AG10803 (cell line): ENCODE results near the gene UGT1A5.

Experiments
- DNase-seq: peaks from one replicate; pipeline ENCODE4 v3.0.0; 2010; ENCODE audit warnings: low read depth
- H3K4me3 ChIP-seq: 2 replicates; pipeline ENCODE4 v1.5.1; 2011; ENCODE audit warnings: mild to moderate bottlenecking, low read length, control low read depth
- TF ChIP-seq, protein P1 (sequence below): conservative IDR thresholded peaks from 2 replicates; pipeline ENCODE4 v1.5.1; 2011; ENCODE audit warnings: mild to moderate bottlenecking, low read length, control low read depth, inconsistent platforms

UGT1A5 gene

DNA sequence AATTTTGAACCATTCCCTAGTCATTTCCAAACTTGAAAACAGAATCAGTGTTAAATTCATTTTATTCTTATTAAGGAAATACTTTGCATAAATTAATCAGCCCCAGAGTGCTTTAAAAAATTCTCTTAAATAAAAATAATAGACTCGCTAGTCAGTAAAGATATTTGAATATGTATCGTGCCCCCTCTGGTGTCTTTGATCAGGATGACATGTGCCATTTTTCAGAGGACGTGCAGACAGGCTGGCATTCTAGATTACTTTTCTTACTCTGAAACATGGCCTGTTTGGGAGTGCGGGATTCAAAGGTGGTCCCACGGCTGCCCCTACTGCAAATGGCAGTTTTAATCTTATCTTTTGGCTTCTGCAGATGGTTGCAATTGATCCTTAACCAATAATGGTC is 59.9 kb downstream of the UGT1A5 start:
- DNase-seq: no peak
- H3K4me3 ChIP-seq: no peak overlapping the region
- TF ChIP-seq, protein P1, sequence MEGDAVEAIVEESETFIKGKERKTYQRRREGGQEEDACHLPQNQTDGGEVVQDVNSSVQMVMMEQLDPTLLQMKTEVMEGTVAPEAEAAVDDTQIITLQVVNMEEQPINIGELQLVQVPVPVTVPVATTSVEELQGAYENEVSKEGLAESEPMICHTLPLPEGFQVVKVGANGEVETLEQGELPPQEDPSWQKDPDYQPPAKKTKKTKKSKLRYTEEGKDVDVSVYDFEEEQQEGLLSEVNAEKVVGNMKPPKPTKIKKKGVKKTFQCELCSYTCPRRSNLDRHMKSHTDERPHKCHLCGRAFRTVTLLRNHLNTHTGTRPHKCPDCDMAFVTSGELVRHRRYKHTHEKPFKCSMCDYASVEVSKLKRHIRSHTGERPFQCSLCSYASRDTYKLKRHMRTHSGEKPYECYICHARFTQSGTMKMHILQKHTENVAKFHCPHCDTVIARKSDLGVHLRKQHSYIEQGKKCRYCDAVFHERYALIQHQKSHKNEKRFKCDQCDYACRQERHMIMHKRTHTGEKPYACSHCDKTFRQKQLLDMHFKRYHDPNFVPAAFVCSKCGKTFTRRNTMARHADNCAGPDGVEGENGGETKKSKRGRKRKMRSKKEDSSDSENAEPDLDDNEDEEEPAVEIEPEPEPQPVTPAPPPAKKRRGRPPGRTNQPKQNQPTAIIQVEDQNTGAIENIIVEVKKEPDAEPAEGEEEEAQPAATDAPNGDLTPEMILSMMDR: no peak

DNA sequence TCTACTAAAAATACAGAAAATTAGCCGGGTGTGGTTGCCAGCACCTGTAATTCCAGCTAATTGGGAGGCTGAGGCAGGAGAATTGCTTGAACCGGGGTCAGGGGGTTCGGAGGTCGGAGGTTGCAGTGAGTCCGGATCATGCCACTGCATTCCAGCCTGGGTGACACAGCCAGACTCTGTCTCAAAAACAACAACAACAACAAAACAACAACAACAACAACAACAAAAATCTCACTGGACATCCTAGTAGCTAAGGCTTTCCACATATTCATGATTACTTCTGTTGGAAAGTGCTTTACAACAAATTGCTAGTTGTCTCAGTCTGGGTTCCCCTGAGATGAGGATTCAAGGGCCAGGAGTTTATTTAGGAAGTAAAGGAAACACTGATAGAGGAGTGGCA is 61.1 kb downstream of the UGT1A5 start:
- TF ChIP-seq, protein P1: no peak

DNA sequence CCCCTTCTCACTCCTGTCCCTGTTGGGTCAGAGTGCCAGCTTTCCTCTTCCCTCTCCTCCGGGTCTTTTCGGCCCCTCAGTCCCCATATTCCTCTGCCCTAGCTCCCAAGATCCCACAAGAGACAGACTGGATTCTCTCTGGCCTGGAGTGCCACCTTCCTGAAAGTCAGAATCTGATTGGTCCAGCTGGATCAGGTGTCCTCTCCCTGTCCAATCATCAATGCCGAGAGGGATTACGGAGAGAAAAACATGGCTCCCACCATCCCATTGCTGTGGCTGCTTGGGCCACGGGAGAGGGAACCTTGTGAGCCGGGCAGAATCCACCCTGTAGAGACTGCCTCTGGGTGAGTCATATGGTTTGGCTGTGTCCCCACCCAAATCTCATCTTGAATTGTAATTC is 62.7 kb downstream of the UGT1A5 start:
- no peak overlapping the region for H3K4me3 ChIP-seq
- TF ChIP-seq, protein P1: no peak
- no peak for DNase-seq

More for the DNA sequence above, 61.1 kb downstream of the UGT1A5 start:
- no peak overlapping the region for H3K4me3 ChIP-seq
- no peak for DNase-seq

DNA sequence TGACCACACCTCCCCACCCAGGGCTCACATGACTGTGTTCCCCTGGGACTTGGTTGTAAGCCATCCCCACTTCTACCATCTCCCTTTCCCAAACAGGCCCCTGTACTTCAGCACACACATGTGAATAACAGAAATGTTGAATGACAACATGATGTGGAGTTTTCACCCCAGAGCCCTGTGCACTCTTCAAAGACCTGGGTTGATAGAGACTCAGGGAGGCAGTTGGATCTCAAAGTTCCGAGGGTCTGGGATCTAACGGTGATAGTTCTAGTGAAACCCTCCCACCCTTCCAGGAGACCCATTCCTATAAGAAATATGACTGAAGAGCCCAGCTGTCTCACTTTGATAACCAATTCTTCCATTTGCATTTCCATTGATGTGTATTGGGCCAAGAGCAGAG is 65.3 kb downstream of the UGT1A5 start, which contains the start of gene MROH2A:
MROH2A (plus strand) TSS at position 301 of the 400 bp plus-strand sequence. CDS start 1,029 bp downstream, outside the sequence.
- no peak for DNase-seq
- TF ChIP-seq, protein P1: no peak

DNA sequence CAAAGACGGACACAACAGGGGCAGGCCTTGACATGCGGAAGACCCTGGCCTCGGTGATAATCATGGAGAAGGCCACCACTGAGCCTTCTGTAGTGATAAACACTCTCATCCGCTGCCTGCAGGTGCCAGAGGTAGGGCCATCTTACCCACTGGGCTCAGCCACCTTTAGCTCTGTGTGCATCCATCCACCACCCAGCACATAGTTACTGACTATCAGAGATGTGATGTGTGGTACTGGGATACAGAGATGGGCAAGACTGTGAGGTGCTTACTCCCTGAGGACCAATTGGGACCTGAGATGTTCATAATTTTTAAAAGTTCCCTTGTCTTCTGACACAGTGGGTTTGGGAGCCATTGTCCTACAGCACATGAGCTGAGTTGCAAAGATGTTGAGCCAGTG is 67.0 kb downstream of the UGT1A5 start:
- TF ChIP-seq, protein P1: no peak

More for the DNA sequence above, 65.3 kb downstream of the UGT1A5 start, which contains the start of gene MROH2A:
- H3K4me3 ChIP-seq: no peak within 1 kb of the TSS

DNA sequence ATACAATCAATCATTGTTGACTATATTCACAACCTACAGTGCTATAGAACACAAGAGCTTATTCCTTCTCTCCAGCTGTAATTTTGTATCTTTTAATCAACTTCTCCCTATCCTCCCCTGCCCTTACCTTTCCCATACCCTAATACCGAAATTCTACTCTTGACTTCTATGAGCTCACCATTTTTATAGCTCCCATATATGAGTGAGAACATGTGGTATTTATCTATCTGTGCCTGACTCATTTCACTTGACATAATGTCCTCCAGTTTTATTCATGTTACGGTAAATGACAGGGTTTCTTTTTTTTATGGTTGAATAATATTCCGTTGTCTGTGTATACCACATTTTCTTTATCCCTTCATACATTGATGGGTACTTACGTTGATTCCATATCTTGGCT is 68.1 kb downstream of the UGT1A5 start:
- no peak overlapping the region for H3K4me3 ChIP-seq
- TF ChIP-seq, protein P1: no peak
- DNase-seq: no peak

More for the DNA sequence above, 67.0 kb downstream of the UGT1A5 start:
- H3K4me3 ChIP-seq: no peak overlapping the region
- no peak for DNase-seq

DNA sequence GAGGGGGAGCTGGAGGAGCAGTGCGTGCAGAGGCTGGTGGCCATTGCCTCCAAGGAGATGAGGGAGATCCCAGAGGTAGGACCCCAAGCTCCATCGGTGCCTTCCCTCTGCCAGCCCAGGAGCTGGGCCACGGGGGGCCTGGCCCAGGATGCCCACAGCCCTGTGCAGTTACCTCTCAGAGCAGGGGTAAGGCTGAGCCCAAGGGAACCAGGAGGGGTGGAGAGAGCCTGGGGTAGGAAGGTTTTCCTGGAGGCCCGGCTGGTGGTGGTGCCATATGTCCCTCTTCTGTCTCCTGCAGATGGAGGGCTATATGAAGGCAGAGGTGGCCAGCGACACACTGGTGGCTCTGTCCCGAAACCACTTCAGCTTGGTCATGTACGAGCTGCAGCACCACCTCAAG is 76.8 kb downstream of the UGT1A5 start:
- TF ChIP-seq, protein P1: no peak
- H3K4me3 ChIP-seq: no peak overlapping the region
- no peak for DNase-seq
